ENCODE results near the gene CLIC5. TPM values are rescaled to one million over a fixed set of nuclear protein-coding genes. Genes with fewer than 3 reads are reported as not detected.

The CLIC5 gene
- total RNA-seq, 4 donors from 2014 or later, result under 0.01 to 5.1 (median 1.5) TPM

DNA sequence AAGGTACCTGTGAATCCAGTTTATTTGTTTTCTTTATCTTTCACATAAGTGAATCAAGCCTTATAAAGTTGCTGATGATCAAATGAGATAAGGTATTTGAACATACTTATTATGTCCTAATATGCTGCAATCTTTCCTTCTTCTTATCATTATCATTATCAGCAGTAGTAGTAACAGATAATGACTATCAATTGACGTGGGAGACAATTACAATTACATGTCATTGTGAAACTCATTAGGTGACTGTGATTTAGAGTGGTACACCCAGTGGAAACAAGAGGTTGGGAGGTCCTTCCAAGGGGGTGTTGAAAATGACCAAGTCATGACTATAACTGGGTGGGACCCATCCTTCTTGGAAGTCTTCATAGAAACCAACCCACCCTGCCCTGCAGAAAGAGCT lies 2.8 kb downstream of the CLIC5 start:
- TF ChIP-seq, protein P1, sequence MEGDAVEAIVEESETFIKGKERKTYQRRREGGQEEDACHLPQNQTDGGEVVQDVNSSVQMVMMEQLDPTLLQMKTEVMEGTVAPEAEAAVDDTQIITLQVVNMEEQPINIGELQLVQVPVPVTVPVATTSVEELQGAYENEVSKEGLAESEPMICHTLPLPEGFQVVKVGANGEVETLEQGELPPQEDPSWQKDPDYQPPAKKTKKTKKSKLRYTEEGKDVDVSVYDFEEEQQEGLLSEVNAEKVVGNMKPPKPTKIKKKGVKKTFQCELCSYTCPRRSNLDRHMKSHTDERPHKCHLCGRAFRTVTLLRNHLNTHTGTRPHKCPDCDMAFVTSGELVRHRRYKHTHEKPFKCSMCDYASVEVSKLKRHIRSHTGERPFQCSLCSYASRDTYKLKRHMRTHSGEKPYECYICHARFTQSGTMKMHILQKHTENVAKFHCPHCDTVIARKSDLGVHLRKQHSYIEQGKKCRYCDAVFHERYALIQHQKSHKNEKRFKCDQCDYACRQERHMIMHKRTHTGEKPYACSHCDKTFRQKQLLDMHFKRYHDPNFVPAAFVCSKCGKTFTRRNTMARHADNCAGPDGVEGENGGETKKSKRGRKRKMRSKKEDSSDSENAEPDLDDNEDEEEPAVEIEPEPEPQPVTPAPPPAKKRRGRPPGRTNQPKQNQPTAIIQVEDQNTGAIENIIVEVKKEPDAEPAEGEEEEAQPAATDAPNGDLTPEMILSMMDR (IDR thresholded peaks at IDR 0.05), result no peak
- TF ChIP-seq POLR2A (IDR thresholded peaks at IDR 0.05), result no peak
- Histone ChIP-seq H3K36me3 (no peaks in the 10 kb centered on the region), H3K27me3 (peaks cover 0 to 7% of the 10 kb centered on the region in 2 donors), H3K4me1 (no peaks in the 10 kb centered on the region), H3K27ac (no peak overlapping the region), H3K9me3 (no peaks in the 10 kb centered on the region), H3K4me3 (no peak overlapping the region)
- DNase-seq, result no peak
- intact Hi-C loops (cut with DNase I; ENCODE audit: low total_unique reads), result no loop called here

DNA sequence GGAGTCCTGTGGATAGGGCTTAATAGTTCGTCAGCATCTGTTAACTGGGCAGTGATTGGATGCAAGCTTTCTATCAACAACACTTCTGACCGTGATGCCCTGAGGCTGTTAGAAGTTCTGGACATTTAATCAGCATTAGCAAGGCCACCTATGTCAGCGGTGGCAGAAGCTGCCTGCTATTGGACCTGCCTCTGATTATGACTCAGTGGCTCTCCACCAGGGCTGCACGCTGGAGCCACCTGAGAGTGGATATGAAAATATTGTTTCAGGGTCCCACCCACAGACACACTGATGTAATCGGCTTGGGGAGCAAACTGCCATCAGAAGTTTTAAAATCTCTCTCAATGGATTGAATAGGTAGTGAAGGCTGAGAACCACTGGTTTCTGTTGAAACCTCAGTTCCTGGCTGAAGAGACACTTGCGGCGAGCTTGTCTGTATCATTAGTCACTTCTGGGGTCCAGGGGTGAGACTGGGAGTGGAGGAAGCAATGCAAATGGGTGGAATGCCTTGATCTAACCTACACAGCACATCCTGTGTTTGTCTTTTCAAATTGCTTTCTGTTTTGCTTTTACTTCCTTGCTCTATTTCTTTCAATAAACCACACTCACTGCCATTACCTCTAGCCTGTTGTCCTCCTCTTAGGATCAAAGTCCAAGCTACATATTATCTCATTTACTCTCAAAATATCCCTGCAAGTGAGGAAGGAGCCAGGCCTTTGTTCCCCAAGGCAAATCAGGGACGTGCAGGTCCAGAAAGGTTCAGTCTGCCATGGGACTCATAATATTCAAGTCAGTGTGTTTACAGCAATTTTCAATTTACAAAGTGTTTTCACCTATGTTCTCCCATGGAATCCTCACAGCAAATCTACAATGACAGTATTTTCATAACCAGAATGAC lies 4.2 kb downstream of the CLIC5 start:
- intact Hi-C loops (cut with DNase I; ENCODE audit: low total_unique reads), result no loop called here
- H3K36me3 ChIP-seq, result no peaks in the 10 kb centered on the region
- no peak overlapping the region for H3K27ac ChIP-seq
- no peak for DNase-seq
- H3K9me3 ChIP-seq, result no peaks in the 10 kb centered on the region
- TF ChIP-seq, protein P1 (IDR thresholded peaks at IDR 0.05), result no peak
- no peak for TF ChIP-seq POLR2A (IDR thresholded peaks at IDR 0.05)
- H3K4me1 ChIP-seq, result no peaks in the 10 kb centered on the region
- no peak overlapping the region for H3K4me3 ChIP-seq
- H3K27me3 ChIP-seq, result peaks cover 0 to 3% of the 10 kb centered on the region in 2 donors

DNA sequence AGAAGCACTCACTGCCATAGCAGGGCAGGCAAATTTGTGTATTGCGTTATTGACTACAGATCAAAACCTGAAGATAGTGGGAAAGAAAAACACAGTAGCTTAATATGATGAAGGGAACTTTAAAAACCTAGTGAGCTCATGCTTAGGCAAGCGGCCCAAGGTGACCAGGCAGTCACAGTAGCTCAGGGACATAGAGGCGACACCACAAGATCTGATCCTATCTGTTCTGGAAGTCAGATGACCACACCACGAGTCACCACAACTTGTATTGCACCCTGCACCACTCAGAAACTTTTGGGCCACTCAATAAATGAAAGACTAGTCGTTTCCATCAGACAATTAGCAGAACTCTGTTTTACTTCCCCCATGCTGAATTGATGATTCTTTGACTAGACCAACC lies 4.9 kb downstream of the CLIC5 start:
- no peaks in the 10 kb centered on the region for H3K4me1 ChIP-seq
- H3K9me3 ChIP-seq, result no peaks in the 10 kb centered on the region
- no peak for TF ChIP-seq POLR2A (IDR thresholded peaks at IDR 0.05)
- TF ChIP-seq, protein P1 (IDR thresholded peaks at IDR 0.05), result no peak
- no peaks in the 10 kb centered on the region for H3K27me3 ChIP-seq
- intact Hi-C loops (cut with DNase I; ENCODE audit: low total_unique reads), result no loop called here
- no peak overlapping the region for H3K27ac ChIP-seq
- H3K4me3 ChIP-seq, result no peak overlapping the region
- no peaks in the 10 kb centered on the region for H3K36me3 ChIP-seq
- DNase-seq, result no peak

DNA sequence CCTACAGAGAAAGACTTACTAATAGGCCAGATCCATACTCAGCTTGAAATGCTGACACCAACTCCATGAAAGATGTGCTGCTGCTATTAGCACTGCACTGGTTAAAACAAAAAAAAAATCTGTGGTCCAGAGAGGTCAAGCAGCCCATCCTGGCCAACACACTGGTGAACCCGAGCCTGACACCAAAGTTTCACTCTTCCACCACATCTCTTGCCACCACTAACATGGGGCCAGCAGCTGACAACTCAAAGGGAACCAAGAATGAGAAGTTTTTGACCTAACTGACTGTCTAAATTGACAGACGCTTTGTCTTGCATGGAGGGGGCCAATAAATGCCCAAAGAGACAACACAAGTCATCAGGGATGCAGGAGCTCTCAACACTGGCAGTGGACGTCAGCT lies 5.4 kb downstream of the CLIC5 start:
- no peak for TF ChIP-seq POLR2A (IDR thresholded peaks at IDR 0.05)
- TF ChIP-seq, protein P1 (IDR thresholded peaks at IDR 0.05), result no peak
- intact Hi-C loops (cut with DNase I; ENCODE audit: low total_unique reads), result no loop called here
- no peaks in the 10 kb centered on the region for H3K36me3 ChIP-seq

DNA sequence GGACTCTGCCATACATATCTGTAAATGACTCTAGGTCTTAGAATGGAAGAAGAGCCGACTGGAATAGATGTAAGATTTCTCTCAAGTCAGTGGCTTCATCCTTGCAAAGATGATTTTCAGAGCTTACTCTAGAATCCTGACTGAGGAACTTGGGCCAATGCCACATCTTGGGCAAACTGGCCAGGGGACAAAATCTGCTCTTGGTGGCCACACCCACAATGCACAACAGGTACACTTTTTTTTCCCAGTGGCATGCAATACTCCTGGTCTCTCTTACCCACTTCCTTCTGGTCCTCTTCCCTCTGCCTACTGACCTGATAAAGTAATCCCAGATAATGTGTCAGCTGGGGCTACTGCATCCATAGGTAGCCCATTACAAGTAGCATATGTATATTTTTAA lies 13.4 kb downstream of the CLIC5 start:
- Histone ChIP-seq H3K4me3 (no peak overlapping the region), H3K27ac (no peak overlapping the region), H3K27me3 (no peaks in the 10 kb centered on the region), H3K4me1 (no peaks in the 10 kb centered on the region), H3K36me3 (no peaks in the 10 kb centered on the region), H3K9me3 (no peaks in the 10 kb centered on the region)
- intact Hi-C loops (cut with DNase I; ENCODE audit: low total_unique reads), result no loop called here
- TF ChIP-seq, protein P1 (IDR thresholded peaks at IDR 0.05), result no peak
- TF ChIP-seq POLR2A (IDR thresholded peaks at IDR 0.05), result no peak
- no peak for DNase-seq

More for the DNA sequence above, 5.4 kb downstream of the CLIC5 start:
- DNase-seq, result no peak
- no peak overlapping the region for H3K4me3 ChIP-seq
- H3K27ac ChIP-seq, result no peak overlapping the region
- H3K27me3 ChIP-seq, result no peaks in the 10 kb centered on the region
- no peaks in the 10 kb centered on the region for H3K4me1 ChIP-seq
- no peaks in the 10 kb centered on the region for H3K9me3 ChIP-seq
